Measurements from ENCODE around the gene DUSP6.
A peak's percentile ranks its signal among the peaks of the same experiment; 100 is the strongest.

DUSP6 gene, protein sequence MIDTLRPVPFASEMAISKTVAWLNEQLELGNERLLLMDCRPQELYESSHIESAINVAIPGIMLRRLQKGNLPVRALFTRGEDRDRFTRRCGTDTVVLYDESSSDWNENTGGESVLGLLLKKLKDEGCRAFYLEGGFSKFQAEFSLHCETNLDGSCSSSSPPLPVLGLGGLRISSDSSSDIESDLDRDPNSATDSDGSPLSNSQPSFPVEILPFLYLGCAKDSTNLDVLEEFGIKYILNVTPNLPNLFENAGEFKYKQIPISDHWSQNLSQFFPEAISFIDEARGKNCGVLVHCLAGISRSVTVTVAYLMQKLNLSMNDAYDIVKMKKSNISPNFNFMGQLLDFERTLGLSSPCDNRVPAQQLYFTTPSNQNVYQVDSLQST

DNA sequence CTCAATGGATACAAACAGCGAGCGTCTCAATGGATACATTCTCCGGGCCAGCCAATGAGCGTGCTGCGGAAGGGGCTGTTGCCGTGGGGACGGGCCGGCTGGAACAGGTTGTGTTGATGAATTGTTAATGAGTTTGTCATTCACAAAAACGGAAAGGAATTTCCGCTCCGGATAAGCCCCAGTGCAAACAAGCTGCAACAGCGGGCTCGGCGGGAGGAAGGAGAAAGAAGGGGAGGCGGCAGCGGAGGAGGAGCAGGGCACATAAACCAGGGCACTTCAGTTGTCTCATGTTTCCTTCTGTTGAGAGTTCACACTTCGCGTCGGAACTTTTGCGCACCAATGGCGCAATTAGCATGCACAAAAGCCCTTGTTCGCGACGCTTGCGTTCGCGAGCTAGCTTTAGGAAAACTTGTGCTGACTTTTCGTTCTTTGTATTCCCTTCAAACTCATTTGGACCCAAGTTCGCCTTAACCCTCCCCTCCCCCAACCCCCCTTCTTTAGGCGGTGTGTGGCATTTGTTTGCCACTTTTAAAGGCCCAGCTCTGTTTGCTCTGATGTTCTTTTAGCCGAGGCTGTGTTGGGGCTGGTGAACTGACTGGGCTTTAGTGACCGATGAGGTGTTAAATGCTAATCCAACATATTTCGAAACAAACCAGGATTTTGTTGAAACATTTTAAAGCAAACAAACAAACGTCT lies at the start of gene DUSP6:
Gene DUSP6 (minus strand): TSS at position 10 of the 696 bp plus-strand sequence. CDS start 462 bp downstream, outside the sequence.
- DNase-seq (ENCODE audit: low spot score): peak; percentile 86

GRCh38 chr12:89401433-89402058 lies 49.2 kb upstream of the DUSP6 start:
- no peak for DNase-seq (ENCODE audit: low spot score)

DNA sequence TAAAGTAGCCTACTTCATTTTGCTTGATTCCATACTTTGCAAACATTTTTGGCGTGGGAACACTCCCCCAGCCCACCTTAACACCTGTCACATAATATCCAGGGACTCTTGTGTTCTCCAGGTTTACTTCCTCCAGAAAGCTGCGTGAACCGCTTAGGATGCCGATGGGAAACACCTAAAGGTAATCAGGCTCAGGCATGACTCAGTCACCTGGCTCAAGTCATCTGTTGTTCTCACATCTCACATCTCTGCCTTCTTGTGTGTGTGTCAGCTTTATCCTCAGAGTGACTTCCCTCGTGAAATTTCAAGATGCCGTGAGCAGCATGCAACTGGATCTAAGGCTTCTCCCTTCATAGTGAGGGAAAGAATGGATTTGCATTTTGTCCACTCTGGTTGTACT lies 48.1 kb upstream of the DUSP6 start:
- DNase-seq (ENCODE audit: low spot score): no peak

GRCh38 chr12:89395712-89396111 lies 43.4 kb upstream of the DUSP6 start:
- DNase-seq (ENCODE audit: low spot score): no peak

- DNase-seq (ENCODE audit: low spot score): no peak
Measured at GRCh38 chr12:89393551-89394121, 41.3 kb upstream of the DUSP6 start.

- DNase-seq (ENCODE audit: low spot score): no peak
Measured at GRCh38 chr12:89392391-89392790, 40.1 kb upstream of the DUSP6 start.

GRCh38 chr12:89391726-89392336 lies 39.5 kb upstream of the DUSP6 start:
- no peak for DNase-seq (ENCODE audit: low spot score)

GRCh38 chr12:89390802-89391673 lies 38.7 kb upstream of the DUSP6 start:
- DNase-seq (ENCODE audit: low spot score): no peak

GRCh38 chr12:89389755-89390661 lies 37.7 kb upstream of the DUSP6 start:
- no peak for DNase-seq (ENCODE audit: low spot score)

GRCh38 chr12:89386138-89386537 lies 33.8 kb upstream of the DUSP6 start:
- DNase-seq (ENCODE audit: low spot score): no peak

GRCh38 chr12:89384807-89385206 lies 32.5 kb upstream of the DUSP6 start:
- DNase-seq (ENCODE audit: low spot score): no peak

DNA sequence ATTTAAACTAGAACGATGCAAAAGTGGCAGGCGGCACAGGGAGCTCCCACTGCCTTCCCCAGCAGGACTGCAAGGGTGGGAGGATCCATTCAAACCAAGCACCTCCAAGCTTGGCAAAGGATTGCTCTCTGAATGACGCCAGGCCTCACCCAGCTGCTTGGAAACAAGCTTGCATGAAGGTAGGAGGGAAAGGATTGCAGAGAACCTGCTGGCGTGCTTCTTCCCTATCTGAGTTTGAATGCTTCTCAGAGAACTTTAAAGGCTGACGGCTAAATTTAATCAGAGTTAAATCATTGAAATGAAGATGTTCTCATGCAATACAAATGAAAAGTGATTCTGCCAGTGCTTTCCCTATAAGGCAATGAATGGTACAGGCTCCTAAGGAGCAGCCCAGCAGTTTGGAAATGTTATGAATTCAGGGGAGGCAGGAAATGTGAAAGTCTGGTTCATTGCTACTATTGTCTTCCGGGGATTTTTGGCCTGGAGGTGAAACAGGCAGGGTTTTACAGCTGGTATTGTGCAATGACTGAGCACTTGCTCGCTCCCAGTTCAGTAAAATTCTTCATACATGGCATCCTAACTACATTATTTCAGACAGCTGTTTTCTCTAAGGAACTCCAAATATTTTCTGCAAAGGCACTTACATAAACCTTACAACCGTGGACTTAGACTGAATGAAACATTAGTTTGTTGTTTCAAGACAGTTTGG lies 31.9 kb upstream of the DUSP6 start:
- no peak for DNase-seq (ENCODE audit: low spot score)

- no peak for DNase-seq (ENCODE audit: low spot score)
Measured at GRCh38 chr12:89383235-89384049, 31.1 kb upstream of the DUSP6 start.

DNA sequence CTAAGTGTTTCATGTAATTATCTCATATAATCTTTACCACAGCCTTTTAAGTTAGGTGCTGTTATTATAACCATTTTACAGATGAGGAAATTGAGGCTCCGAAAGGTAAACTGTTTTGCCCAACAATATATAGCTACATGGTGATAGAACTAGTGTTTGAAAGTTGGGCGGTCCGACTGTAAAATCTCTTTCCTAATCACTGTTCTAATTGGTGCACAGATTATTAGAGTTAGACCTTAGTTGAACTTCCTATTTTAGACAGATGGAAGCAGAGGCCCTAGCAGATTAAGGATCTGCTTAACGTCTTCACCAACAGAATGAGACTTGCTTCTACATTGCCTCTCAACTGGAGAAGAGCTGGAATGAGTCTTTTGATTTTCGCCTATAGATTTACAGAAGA lies 30.0 kb upstream of the DUSP6 start:
- DNase-seq (ENCODE audit: low spot score): no peak

DNA sequence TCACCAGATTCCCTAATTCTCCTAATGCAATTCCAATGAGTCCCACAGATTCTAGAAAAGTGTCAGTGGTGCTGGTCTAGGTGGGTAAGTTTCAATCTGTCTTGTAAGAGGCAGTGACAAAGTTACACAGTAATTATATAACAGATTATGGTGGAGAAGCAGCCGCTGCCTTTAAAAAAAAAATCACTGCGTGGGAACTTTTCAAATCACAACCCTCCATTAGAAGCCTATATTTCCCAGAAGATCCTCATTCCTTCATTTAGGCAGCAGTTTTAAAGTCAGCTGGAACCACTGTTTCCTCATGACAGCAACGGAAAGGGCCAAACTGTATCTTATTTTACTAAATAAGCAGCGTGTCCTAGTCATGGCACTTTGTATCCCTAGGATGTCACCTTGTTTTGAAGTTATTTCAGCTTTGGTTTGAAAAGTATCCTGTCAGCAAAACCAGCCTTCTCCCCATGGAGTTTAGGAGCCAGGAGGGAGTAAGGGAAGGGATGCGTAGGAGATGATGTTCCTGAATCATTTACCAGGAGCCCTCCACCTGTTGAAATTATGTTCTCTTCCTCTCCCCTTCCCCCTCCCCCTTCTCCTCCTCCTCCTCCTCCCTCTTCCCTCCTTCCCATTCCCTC lies 27.7 kb upstream of the DUSP6 start:
- no peak for DNase-seq (ENCODE audit: low spot score)

DNA sequence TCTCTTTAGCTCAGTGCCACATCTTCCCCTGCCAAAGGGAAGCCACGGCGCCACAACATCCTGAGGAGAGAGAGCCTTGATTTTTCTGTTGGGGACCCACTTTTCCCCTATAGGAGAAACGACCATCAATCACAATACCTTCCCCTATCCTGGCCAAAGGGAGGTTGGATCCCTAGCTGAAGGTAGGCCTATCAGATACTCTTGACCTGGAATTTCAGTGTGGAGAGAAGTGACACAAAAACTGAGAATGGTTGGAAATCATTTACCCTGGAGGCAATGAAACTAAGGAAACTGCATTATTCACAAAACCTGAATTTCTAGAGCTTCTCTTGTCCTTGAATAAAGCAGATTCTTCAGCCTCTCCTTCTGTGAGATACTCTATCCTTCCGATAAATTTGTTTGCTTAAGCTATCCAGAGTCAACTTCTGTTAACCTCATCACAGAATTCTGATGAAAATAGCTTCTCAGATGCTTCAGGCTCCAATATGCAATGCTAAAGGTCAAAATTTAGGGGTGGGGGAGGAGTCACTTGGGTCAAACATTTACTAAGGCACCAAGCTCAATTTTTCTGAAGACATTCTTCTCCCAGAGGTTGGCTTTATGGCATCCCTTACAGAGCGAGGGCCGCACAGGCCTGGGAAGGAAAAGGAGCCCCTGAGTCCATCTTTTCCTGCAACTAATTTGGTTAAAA lies 27.0 kb upstream of the DUSP6 start:
- DNase-seq (ENCODE audit: low spot score): no peak

DNA sequence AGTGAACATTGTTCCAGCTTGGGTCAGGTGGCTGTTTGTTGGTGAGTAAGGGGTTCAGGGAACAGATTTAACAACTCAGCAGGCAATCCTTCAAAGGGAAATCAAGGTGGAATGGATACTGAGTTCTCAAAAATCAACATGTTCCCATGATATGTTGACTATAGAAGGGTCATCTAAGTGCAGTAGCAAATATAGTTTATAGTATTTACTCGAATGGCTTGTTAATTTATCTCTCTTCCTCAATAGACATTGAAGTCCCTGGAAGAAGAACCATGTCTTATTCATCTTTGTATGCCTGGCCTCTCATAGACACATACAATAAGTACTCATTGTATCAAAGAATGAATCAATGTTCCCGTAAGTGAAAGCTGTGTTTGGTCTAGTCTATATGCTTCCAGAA lies 24.5 kb upstream of the DUSP6 start:
- DNase-seq (ENCODE audit: low spot score): no peak

- no peak for DNase-seq (ENCODE audit: low spot score)
Measured at GRCh38 chr12:89376202-89376529, 23.9 kb upstream of the DUSP6 start.
